ENCODE data around the gene WDR5.

DNA sequence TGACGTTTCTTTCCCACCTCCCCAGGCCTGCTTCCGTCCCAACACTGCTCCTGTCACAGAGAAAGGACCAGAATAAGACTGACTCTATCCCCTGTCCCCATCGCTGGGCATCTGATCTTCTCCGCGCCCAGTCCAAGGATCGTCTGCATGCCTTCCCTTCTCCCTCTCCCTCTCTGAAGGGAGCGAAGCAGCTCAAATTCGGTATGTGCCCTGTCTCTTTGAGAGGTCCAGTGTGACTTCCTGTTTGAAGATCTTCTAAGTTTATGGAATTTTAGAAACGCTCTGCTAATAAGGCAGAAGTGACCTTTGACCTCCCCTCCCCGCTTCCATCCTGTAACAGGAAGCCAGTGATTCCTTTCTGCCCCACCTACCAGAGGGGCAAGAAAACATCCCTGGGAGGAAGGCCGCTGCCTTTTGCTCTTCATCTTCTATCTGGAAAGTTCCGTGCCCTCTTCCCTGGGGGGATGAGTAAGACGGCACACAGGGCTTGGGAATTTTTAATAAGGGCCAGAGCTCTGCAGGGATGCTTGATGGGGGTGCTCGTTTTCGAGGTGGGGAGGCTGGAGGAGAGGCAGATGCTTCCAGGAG, 69.2 kb downstream of the WDR5 start:
- TF ChIP-seq POLR2AphosphoS5 (IDR thresholded peaks at IDR 0.05; ENCODE audit: low read depth, low read length) (no peak), REST (IDR thresholded peaks at IDR 0.05; ENCODE audit: insufficient read depth in 1 of 2, low read depth in 2 of 2, low read length in 2 of 2) (no peak)

Data from PFSK-1 (cell line).